GM18526 (cell line): ENCODE measurements around the gene IMPA2.

Experiments
- POLR2A ChIP-seq: IDR thresholded peaks from 3 replicates; pipeline ENCODE4 v1.6.1; 2011; ENCODE audit not compliant: insufficient read length; ENCODE audit errors: extremely low read depth

IMPA2 gene

DNA sequence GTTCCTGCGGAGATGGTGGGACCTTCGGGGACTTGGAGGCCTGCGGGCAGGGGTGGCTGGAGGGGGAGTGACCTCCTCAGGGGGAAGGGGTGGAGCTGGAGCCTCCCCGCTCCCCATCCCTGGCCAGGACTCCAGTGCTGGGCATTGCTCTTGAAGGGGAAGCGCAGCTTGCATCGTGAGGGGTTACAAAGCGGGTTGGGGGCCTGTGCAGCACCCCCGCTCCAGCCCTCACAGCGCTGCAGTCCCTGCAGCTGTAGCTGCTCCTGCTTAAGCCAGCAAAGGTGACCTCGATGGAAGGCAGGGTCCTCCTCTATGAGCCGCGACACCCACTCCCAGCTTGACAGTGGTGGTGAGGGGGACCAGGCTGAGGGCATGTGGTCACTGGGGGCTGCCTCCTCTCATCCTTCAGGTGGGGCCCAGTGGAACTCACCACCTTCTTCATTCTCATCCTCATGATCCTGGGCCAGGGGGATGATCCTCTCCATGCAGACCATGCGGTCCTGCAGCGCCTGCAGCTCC is 75.6 kb downstream of the IMPA2 start:
- no peak for TF ChIP-seq POLR2A

DNA sequence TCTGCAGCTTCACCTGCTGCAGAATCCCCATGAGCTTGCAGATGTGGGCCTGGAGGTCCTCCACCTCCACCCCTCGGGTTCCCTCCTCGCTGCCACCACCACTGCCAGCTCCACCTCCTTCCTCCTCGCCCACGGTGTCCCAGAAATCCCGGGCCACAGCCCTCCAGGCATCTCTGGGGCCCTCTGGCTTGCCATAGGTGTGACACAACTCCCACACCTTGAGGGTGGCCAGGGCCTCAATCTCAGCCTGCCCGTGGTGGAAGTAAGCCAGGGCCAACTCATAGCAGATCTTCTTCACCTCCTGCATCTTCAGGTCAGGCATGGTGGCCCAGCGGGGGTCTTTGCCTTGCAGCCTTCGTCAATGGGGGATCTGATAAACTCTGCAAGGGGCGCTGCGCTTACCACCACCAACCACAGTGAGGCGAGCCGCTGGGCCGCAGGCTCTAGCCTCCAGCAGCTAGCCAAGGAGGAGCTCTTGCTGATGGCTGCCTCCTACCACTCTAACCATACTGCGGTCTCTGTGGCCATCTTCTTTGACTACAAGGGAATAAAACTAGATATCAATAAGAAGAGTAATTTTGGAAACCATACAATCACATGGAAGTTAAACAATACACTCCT is 76.2 kb downstream of the IMPA2 start:
- TF ChIP-seq POLR2A = no peak

DNA sequence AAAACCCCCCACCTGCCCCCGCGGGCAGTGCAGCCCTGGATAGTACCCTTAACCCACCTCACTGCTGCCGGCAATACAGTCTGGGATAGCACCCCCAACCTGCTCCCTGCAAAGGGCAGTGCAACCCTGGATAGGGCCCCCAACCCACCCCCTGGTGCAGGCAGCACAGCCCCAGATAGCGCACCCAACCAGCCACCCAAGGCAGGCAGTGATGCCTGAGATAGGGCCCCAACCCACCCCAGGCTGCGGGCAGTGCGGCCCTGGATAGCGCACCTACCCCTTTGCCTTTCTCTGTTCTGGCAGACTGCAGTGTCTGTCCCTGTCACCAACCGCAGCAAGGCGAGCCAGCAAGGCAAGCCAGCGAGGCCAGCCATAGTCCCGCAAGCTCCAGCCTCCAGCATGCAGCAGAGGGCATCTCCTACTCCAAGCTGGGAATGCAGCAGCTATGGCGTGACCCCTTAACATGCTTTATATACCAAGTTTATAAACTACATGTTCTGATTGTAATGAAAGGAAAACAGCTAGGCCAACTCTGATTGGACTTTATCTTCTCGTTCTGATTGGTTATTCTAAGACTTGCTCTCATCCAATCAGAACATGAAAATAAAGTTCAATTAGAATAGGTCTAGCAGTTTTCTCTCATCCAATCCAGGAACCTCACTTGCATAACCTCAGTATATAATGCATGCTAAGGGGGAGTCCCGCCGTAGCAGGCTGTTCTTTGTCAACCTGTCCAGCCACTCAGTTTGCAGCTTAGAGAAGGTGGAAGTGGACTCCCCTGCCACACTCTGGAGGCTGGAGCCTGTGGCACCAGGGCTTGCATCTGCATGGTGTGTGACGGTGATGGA is 78.3 kb downstream of the IMPA2 start:
- TF ChIP-seq POLR2A = no peak

DNA sequence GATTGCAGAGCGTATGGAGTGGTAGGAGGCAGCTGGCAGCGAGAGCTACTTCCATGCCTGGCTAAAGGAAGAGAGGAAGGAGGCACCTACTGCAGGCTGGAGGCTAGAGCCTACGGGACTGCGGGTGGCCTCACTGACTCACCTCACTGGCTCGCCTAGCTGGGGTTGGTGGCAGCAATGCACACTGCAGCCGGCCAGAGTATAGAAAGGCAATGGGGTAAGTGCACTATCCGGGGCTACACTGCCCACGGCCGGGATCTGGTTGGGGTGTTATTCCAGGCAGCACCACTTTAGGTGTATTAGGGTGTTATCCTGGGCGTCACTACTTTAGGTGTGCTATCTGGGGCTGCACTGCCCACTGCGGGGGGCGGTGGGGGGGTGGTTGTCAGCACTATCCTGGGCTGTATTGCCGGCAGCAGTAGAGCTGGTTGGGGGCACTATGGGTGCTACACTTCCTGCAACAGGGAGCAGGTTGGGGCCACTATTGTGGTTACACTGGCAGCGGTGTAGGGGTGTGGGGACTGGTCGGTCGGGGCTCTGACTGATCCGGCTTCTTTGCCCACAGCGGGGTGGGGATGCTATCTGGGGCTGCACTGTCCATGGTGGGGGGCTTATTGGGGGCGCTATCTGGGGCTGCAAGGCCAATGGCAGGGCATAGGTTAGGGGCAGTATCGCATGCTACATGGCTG is 79.0 kb downstream of the IMPA2 start:
- no peak for TF ChIP-seq POLR2A

DNA sequence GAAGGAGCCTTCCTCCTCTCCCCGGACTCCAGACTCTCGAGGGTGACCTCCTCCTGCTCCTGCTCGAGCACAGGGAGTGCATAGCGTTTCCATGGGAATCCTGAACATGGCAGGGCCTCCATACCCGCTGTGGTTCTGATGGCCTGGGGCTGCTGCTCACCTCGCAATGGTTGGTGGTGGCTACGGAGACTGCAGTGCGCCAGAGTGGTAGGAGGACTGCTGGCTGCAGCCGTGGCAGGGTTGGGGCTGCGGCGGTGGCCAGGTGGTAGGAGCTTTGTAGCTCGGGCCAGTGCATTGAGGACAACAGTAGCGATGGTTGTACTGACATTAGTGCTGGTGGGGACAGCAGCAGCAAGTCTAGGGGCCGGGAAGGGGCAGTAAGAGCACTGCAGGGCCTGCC is 80.4 kb downstream of the IMPA2 start:
- TF ChIP-seq POLR2A = no peak

DNA sequence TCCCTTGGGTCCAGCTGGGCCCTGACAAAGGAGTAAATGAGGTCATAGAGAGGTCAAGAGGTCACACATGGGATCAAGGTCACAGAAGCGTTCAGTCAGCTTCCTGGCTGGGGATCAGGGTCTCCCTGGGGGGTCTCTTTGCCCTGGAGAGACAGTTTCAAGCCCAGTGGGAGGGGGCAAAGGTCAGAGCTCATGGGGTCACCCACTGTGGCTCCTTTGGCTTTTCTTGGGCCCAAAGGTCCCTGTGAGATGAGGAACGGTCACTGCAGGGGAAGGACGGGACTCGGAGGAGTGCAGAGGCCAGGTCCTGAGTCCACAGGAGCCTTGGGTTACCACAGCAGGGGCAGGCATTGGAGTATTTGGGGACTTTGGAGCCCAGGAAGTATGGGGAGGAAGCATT is 81.7 kb downstream of the IMPA2 start:
- no peak for TF ChIP-seq POLR2A

DNA sequence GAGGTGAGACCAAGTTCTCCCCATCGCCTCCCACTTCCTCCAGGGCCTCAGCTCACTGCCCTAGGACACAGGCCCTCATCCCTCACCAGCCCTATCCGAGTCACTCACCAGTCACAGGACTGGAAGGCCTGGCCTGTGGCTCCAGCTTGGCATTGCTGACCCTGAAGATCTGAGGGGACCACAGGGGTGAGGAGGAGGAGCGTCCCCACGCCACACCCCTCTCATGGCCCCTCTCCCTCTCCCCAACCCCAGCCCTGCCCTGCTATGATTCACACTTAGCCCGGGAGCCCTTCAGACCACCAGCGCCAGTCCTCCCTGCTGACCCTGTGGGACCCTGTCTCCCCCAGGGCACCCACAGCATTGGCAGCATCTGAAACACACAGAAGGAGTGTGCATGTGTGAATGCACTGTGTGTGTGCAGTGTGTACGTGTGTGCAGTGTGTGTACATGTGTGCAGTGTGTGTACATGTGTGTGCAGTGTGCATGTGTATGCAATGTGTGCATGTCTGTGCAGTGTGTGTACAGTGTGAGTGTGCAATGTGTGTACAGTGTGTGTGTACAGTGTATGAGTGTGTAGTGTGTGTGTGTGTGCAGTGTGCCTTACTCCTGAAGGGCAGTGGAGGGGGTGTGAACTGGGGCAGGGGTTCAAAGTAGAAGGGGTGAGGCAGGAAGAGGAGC is 82.9 kb downstream of the IMPA2 start:
- TF ChIP-seq POLR2A = no peak

DNA sequence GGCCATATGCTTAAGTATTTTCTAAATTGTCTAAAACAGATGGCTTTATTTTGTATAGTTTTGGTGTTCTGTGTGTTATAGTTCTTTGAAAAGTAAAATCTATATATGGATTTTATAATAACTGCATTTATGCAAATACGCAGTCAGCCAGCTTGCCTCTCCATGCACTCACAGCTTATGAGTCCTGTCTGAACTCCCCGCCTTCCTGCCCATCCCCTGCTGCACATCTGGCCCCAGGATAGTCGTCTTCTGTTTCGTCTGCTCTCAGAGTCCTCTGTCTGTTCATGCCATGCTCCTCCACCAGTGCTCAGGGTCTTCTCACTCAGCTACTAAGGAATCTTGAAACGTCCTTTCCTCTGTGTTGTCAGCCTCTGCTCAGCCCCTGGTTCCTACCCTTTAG is 84.1 kb downstream of the IMPA2 start:
- no peak for TF ChIP-seq POLR2A

DNA sequence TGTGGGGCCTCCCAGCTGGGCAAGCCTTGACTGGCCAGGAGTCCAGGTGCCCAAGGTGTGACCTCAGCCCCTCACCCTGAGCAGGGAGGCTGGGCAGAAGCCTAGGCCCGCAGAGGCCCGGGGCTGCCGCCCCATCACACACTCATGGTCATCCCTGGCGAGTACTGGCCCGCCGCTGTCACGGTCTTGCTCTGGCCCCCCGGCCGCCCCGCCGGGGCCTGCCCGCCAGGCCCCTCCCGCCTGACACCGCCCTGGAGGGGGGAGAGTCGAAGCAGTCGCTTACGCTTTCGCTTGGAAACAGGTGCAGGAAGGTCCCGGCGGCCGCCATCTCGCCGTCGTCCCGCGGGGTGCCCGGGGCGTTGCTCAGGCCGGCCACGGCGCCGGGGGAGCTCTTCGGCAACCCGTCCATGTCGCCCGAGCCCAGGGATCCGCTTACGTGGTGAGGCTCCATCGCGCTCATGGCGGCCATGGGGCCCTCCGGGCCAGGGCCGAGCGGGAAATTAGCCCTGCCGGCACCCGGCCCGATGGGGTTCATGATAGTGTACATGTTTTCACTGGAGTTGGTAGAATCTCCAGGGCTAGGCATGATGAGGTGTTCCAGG is 85.7 kb downstream of the IMPA2 start:
- TF ChIP-seq POLR2A = no peak

DNA sequence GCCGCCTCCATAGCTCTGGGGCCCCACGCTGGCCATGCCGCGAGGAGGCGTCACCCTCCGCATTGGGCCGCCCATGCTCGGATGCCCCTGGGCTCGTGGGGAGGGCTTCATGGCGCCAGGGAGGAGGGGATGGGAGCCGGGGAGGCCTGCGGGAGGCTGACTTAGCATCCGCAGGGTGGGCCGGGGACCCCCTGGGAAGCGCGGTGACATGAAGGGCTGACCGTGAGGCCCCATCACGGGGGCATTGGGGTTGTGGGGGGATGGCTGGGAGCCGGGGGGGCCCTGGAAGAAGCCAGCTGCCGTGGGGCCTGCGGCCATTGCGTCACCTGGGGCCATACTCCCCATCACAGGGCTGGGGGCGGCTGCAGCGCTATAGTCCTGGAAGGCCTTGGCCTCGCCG is 86.4 kb downstream of the IMPA2 start:
- no peak for TF ChIP-seq POLR2A

DNA sequence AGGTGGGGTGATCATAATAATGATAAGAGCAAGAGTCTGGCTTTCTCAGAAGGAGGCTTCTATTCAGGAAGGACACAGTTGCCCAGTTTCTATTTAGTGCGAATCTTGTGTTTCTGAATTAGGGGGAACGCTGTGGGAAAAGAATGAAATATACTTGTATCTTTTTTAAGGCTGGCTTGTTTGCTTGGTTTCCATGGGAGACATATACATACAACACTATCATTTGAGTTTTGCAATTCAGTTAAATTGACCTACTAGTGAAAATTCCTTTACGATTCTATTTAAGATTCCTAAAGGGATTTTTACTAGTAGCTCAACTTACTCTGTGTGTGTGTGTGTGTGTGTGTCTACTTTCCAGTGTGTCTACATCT is 87.6 kb downstream of the IMPA2 start:
- TF ChIP-seq POLR2A = no peak

DNA sequence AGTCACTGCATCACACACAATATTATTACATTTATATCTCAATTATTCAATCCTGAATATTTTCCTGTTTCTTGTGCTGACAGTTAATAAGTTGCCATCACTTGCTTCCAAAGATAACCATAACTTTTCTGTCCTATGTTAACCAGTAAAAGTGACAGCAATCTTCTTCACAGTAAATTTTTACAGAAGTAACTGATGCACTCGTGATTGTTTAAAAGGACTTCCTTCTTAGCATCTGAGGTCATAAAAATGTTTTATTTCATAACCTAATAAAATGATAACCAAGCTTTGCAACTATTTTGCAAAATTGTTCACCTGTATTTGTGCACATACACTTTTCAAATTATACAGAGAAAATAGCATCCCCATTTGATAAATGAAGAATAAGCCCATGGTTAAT is 91.7 kb downstream of the IMPA2 start:
- TF ChIP-seq POLR2A = no peak

DNA sequence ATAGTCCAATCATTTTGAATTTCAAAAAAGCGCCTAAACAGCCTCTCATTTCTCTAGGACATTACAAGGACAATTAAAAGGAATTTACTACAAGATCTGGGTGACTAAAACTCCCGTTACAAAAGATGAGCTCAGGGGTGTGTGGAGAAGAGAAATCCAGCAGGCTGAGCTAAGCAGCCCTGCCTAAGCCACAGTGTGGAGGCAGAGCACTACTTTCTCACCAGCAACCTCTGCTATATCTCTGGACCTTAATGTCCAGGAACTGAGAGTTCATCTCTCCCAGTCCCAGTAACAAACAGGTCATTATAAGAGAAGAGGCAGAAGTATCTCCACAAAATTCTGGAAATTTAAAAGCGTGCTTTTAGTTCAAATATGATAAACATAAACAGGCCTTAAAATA is 93.4 kb downstream of the IMPA2 start:
- TF ChIP-seq POLR2A = no peak

DNA sequence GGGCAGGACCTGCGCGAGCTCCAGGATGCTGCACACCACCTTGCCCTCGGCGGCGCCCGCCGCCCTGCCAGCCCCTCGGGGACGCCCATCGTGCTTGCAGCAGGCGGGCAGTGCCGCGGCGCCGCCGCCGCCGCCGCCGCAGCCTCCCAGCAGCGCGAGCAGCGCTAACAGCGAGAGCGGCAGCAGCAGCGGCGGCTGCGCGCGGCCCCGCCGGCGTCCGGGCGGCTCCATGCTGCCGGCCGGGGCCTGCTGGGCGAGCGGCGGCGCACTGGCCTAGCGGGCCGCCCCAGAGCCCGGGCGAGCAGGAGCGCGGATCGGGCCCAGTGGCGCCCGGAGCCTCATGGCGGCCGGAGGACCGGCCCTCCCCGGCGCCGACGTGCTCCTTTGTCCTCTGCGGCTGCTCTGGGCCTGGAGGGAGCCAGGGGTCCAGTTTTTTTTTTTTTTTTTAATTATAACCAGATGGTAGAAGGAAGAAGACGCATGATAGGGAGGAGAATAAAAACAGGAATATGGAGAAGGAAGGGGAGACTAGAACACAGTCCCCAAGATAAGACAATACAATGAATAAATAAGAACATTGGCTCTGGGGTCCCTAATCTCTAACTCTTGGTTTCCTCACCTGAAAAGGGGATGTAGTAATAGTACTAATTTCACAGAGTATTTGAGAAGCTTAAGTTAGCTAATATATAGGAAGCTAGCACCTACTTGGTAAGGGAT is 95.3 kb downstream of the IMPA2 start:
- no peak for TF ChIP-seq POLR2A

DNA sequence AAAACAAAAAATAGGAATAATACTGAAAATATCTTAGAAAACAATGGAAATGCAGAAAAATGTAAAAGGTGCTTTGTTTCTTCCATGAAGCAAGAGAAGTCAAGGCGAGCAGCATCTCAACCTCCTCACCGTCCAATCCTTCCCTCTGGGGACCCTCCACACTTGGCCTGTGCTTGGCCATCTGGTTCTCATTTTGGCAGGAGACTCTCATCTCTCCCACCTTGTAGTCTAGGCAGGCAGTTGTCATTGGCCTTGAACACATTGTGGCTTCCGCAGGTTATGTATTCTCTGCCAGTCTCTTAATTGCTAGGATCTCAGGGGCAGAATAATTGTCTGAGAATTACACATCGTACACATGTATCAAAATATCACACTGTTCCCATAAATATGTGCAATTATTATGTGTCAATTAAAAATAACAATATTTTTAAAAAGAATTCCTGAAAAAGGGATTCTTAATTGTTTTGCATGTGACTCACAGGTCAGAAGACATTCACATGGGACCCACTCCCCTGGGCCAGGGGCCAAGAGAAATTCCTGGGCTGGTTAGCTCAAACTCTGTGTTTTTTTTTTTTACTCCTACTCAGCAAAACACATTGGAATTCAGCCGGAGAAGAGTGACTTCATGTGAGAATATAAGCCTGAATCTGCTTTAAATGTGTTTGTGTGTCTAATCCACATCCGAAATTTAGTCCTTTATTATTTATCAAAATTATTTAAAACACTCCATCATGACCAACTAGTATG is 98.4 kb downstream of the IMPA2 start:
- TF ChIP-seq POLR2A = no peak
